OCI-LY7 (cell line): ENCODE data around the gene NAGPA. TPM values are rescaled to one million over a fixed set of nuclear protein-coding genes. Genes with fewer than 3 reads are reported as not detected.

Source experiments
- BruUV-seq: library from RNA; stranded (reverse); fragments of 400-500 nt; replicated peaks from 2 replicates; lab custom pipeline; 2021; lab: Mats Ljungman, UMichigan
- CTCF ChIA-PET: fragments of 300-600 bp; sonication (Branson Sonifier 250); formaldehyde crosslinking; loops from one replicate; lab custom pipeline; 2022; ENCODE audit warnings: antibody characterized with exemption; ENCODE audit not compliant: unreplicated experiment; lab: Charles Lee
- POLR2A ChIA-PET: fragments of 300-600 bp; sonication (Branson Sonifier 250); formaldehyde crosslinking; loops from one replicate; lab custom pipeline; 2022; ENCODE audit warnings: antibody characterized with exemption; lab: Charles Lee
- DNase-seq: peaks from one replicate; pipeline ENCODE4 v3.0.0-alpha.2; 2015; ENCODE audit warnings: low spot score
- H2AFZ ChIP-seq: fragments of 200-600 bp; sonication (generic), shearing (Covaris generic); 2 replicates; pipeline ENCODE4 v1.6.1; 2014; ENCODE audit warnings: mild to moderate bottlenecking, antibody characterized with exemption, low read length, moderate library complexity
- H3K27ac ChIP-seq: fragments of 200-600 bp; sonication (generic); 2 replicates; pipeline ENCODE4 v1.5.1; 2014; ENCODE audit warnings: mixed run types, low read depth, mild to moderate bottlenecking, moderate library complexity, low read length, inconsistent platforms; ENCODE audit not compliant: poor library complexity, severe bottlenecking
- H3K36me3 ChIP-seq: fragments of 200-600 bp; sonication (generic); 2 replicates; pipeline ENCODE4 v1.6.1; 2014; ENCODE audit warnings: mild to moderate bottlenecking, antibody characterized with exemption, low read length, moderate library complexity, mixed read lengths; ENCODE audit not compliant: insufficient read depth
- H3K4me1 ChIP-seq: fragments of 200-600 bp; sonication (generic); 2 replicates; pipeline ENCODE4 v1.5.1; 2014; ENCODE audit warnings: mild to moderate bottlenecking, low read length; ENCODE audit not compliant: insufficient read depth, poor library complexity, severe bottlenecking
- H3K4me2 ChIP-seq: fragments of 200-600 bp; sonication (generic); 2 replicates; pipeline ENCODE4 v1.6.1; 2014; ENCODE audit warnings: mild to moderate bottlenecking, low read length
- H3K4me3 ChIP-seq: fragments of 200-600 bp; sonication (generic); 2 replicates; pipeline ENCODE4 v1.5.1; 2014; ENCODE audit warnings: mild to moderate bottlenecking, low read depth, low read length; ENCODE audit not compliant: poor library complexity, severe bottlenecking
- H3K79me2 ChIP-seq: fragments of 200-600 bp; sonication (generic); 2 replicates; pipeline ENCODE4 v1.6.1; 2016; ENCODE audit warnings: low read depth, mild to moderate bottlenecking, low read length, moderate library complexity, mixed read lengths; ENCODE audit not compliant: insufficient read depth
- H3K9me2 ChIP-seq: fragments of 200-600 bp; sonication (generic); 2 replicates; pipeline ENCODE4 v1.6.1; 2016; ENCODE audit warnings: mild to moderate bottlenecking, low read length, mixed read lengths; ENCODE audit not compliant: insufficient read depth
- H3K9me3 ChIP-seq: fragments of 200-600 bp; sonication (generic); 2 replicates; pipeline ENCODE4 v1.6.1; 2014; ENCODE audit warnings: mild to moderate bottlenecking, mixed run types, low read length, mixed read lengths
- H4K20me1 ChIP-seq: fragments of 200-600 bp; sonication (generic); 2 replicates; pipeline ENCODE4 v1.6.1; 2014; ENCODE audit warnings: mild to moderate bottlenecking, antibody characterized with exemption, low read length, moderate library complexity, mixed read lengths; ENCODE audit not compliant: insufficient read depth
- CTCF ChIP-seq: fragments of 200-600 bp; sonication (generic); conservative IDR thresholded peaks from 2 replicates; pipeline ENCODE4 v1.5.1; 2014; ENCODE audit warnings: mild to moderate bottlenecking, antibody characterized with exemption, low read length, moderate library complexity, mixed read lengths
- EZH2phosphoT487 ChIP-seq: fragments of 200-600 bp; sonication (generic); IDR thresholded peaks from 2 replicates; pipeline ENCODE4 v1.6.1; 2018; ENCODE audit warnings: low read depth, borderline replicate concordance, mild to moderate bottlenecking, mixed run types, antibody characterized with exemption, low read length, moderate library complexity, mixed read lengths
- intact Hi-C: fragments of 100-400 bp; cut with micrococcal nuclease; formaldehyde crosslinking; loops from one replicate; pipeline ENCODE4 v1.10.0; 2022; ENCODE audit not compliant: unreplicated experiment
- total RNA-seq, 2 experiments: library from RNA; depleted of rRNA in 1 of 2; stranded (reverse); fragments of >200 nt in 1 of 2; shearing (Covaris generic) in 1 of 2; gene quantifications; 2 replicates each; pipeline ENCODE4 v1.2.3, GENCODE V29; 2014 to 2022

The NAGPA gene
- total RNA-seq, 2 experiments from 2014 or later, result 12.8 to 14.6 TPM

GRCh38 chr16:5000573-5001001 is 33.1 kb downstream of the NAGPA start:
- Histone ChIP-seq H3K4me2 (no peak overlapping the region), H3K36me3 (no peaks in the 10 kb centered on the region), H3K27ac (no peak overlapping the region), H4K20me1 (no peaks in the 10 kb centered on the region), H3K9me3 (no peaks in the 10 kb centered on the region), H3K9me2 (no peaks in the 10 kb centered on the region), H3K79me2 (no peaks in the 10 kb centered on the region), H2AFZ (no peak overlapping the region), H3K4me1 (no peaks in the 10 kb centered on the region), H3K4me3 (no peak overlapping the region)
- no TSS peak for BruUV-seq
- no peak for TF ChIP-seq CTCF
- TF ChIP-seq EZH2phosphoT487, result no peak
- POLR2A ChIA-PET, result no interaction called here
- CTCF ChIA-PET, result no interaction called here
- DNase-seq, result no peak
- intact Hi-C loops, result no loop called here

- no peak for TF ChIP-seq CTCF
- TF ChIP-seq EZH2phosphoT487, result no peak
- no peak overlapping the region for H3K4me3 ChIP-seq
- ChIA-PET POLR2A (no interaction called here), CTCF (no interaction called here)
- no peaks in the 10 kb centered on the region for H3K9me3 ChIP-seq
- no peaks in the 10 kb centered on the region for H3K36me3 ChIP-seq
- DNase-seq, result no peak
- no TSS peak for BruUV-seq
- no peaks in the 10 kb centered on the region for H3K79me2 ChIP-seq
- H3K9me2 ChIP-seq, result no peaks in the 10 kb centered on the region
- no peak overlapping the region for H2AFZ ChIP-seq
- H3K4me2 ChIP-seq, result no peak overlapping the region
- intact Hi-C loops, result no loop called here
- H3K27ac ChIP-seq, result no peak overlapping the region
- H4K20me1 ChIP-seq, result no peaks in the 10 kb centered on the region
- H3K4me1 ChIP-seq, result no peaks in the 10 kb centered on the region
Measured at GRCh38 chr16:4994719-4995434, 38.9 kb downstream of the NAGPA start.

GRCh38 chr16:4991754-4992153 is 42.0 kb downstream of the NAGPA start:
- POLR2A ChIA-PET, result no interaction called here
- H3K4me3 ChIP-seq, result no peak overlapping the region
- no peaks in the 10 kb centered on the region for H4K20me1 ChIP-seq
- CTCF ChIA-PET, result no interaction called here
- no peak for DNase-seq
- H3K9me3 ChIP-seq, result no peaks in the 10 kb centered on the region
- TF ChIP-seq CTCF (no peak), EZH2phosphoT487 (no peak)
- H3K4me2 ChIP-seq, result no peak overlapping the region
- intact Hi-C loops, result no loop called here
- no peak overlapping the region for H2AFZ ChIP-seq
- H3K79me2 ChIP-seq, result no peaks in the 10 kb centered on the region
- no peak overlapping the region for H3K27ac ChIP-seq
- no TSS peak for BruUV-seq
- no peaks in the 10 kb centered on the region for H3K9me2 ChIP-seq
- H3K36me3 ChIP-seq, result no peaks in the 10 kb centered on the region
- H3K4me1 ChIP-seq, result no peaks in the 10 kb centered on the region
